ENCODE results near the gene TMPRSS4. TPM values are rescaled to one million over a fixed set of nuclear protein-coding genes. Genes with fewer than 3 reads are reported as not detected.

The TMPRSS4 gene
- polyA plus RNA-seq, 1 donor: 30.2 TPM

GRCh38 chr11:118074091-118074685, 2.7 kb upstream of the TMPRSS4 start:
- no peak for DNase-seq

DNA sequence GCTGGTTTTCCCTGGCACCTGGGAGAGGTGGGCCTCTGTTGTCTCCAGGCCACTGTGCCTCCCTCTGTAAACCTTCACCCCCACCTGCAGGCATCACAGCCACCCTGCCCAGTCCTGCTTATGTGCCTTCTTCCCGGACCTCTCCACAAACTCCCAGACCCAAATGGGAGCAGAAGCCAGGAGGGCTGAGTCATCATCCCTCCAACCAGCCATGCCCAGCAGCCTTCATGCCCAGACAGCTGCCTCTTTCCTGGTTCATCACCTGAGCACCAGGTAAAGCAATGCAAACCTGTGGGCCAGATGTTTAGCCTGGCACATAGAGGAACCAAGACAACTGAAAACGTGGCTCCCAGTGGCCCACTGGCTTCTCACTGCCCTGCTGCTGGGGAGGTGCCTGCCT, 2.1 kb upstream of the TMPRSS4 start:
- DNase-seq: no peak

- peak; percentile 75 for DNase-seq
These were observed 2.1 kb downstream of the TMPRSS4 start for GRCh38 chr11:118078911-118079411.

DNA sequence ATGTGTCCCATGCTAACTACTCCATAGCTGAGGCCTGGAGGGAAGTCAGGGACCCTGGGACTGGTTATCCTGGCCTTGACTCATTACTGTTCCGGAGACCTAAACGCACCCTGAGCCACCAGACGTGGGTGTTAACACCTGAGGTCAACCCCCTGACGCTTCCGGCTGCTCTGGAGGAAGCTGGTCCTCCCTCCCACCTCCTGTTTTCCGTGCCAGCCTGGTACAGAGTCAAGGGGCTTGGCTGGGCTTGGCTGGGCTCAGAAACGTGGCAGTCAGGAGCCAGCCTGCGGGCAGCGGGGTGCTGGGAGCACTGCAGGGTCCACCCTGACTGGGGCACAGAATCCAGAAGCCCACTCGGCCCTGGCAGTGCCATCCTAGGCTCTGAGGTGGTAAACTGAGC, 2.6 kb downstream of the TMPRSS4 start:
- DNase-seq: no peak

GRCh38 chr11:118080296-118080695, 3.4 kb downstream of the TMPRSS4 start:
- no peak for DNase-seq

DNA sequence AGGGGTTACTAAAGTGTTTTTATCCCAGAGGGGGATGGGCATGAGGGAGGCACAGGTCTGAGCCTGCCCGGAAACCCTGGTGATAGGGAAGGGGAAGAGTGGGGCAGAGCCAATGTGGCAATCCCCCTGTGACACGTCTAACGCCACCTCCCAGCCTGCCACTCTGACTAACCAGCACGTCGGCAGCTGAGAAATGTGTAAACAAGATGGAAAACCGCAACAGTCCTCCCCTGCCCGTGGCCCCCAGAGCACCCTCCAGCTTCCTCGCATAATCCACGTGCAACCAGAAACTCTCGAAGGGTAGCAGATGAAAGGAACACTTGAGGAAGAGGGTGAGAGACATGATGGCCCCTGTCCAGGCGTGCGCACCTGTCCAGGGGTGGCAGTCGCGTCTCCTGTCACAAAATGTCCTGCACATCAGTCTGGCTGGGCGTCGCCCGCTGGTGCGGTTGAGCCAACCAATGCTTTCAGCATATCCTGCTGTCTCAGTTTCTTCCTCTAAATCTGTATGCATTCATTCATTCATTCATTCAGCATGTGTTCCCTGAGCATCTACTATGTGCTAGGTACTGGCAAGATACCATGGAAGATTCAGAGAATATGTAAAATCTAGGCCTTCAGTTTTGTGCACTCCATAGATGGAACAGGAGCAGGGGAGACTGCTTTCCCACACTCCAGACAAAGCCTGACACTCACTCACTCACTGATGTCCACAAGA, 4.5 kb downstream of the TMPRSS4 start:
- DNase-seq: no peak

DNA sequence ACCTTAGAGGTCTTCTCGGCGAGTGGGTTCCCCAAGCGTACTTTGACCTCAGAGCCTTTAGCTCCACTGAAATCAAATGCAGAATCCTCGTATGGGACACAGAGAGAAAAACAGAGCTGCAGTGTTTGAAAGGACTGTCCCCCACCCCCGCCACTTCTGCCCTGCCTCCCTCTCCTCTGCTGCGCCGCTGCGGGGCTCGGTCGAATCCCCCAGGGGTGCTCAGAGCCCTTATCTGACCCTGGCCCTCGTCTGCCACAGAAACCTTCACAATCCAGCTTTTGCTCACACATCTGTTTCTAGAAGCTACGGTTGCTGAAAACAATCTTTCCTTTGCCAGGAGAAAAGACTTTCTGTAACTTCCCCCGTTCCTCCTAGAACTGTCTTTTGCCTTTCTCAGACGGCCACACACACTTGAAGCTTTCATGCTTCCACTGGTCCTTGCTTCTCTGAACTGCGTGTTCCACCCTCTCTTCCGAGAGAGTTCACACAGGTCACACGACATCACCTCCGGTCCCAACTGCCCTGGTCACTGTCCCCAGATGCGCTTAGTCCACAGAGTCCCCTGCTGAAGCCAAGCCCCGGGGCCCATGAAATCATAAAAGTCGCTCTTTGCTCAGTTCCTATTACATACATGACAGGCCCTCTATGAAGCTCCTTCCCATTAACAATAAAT, 6.1 kb downstream of the TMPRSS4 start:
- no peak for DNase-seq

GRCh38 chr11:118084247-118084646, 7.4 kb downstream of the TMPRSS4 start:
- no peak for DNase-seq

- DNase-seq: no peak
These were observed 7.8 kb downstream of the TMPRSS4 start for GRCh38 chr11:118084656-118085055.

DNA sequence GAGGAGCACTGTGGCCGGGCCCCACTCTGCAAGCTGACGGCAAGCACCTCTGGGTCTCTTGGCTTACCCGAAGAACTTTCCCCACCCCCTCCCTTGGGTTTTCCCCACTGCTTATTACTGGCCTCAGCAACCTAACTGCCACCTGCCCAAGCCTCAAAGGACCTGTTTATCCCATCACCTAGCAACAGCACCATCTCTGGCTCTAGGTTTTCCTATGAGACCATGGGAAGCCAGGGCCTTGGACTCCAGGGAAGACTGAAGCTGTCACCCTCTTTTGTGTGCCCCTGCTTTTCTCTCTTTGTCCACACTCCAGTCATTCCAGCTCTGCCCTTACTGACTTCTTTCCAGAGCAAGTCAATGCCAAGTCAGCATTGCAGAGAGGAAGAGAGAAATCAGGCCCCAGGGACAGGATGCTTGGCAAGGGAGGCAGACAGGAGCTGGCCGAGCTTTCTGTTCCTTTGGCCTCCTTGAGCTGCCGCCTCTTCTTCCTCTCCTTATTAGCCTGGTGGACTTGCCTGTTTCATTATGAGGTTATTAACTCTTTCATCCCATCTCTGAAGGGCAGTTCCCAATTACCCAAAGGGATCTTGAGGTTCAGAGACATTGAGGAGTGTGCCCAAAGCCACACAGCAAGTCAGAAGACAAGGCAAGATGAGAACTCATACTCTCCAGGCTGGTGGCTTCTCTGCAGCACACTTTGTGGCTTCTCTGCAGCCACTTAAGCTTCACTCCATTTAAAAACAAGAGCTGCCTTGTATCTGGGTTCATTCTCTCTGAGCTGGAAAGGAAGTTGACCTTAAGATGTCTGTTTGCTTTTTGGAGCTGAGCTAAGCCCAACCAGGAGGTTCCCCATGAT, 10.3 kb downstream of the TMPRSS4 start, which contains the start of gene SMIM35:
Gene SMIM35 (minus strand): TSS at position 51 of the 856 bp plus-strand sequence. CDS start 206 bp downstream, outside the sequence.
- no peak for DNase-seq

DNA sequence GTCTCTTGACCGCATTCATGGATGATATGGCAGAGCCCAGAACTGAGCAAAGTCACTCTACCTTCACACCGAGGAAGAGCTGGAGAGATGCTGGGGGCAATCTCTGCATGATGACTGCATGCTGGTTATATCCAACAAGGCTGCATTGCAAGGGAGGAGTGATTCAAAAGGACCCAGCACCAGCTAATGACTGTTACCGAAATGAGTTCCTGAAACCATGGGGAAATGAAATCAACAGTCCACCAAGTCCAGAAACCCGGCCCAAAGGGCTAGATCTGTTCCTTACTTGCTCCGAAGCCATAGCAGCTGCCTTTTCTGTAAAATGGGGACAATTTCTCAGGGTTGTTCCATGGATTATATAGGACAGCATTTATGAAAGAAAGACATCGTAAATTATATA, 11.1 kb downstream of the TMPRSS4 start:
- DNase-seq: no peak

DNA sequence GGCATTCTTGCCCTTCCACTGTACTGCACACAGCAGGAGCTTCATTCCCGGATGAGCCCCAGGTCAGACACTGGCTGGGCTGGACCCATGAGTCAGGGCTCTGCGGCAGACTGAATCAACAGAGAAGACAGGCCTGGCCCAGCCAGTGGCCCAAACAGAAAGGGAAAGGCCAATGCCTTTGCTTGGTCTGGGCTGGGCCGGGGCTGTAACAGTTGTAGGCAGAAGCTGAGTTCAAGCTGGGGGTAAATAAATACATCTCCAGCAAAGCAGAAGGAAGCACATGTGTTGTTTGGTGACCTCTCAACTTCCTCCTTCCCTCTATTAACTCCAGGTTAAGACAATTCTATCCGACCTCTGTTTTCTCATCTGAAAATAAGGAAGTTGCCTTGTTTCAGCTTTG, 11.7 kb downstream of the TMPRSS4 start:
- no peak for DNase-seq

GRCh38 chr11:118090545-118091162, 13.8 kb downstream of the TMPRSS4 start:
- DNase-seq: no peak

DNA sequence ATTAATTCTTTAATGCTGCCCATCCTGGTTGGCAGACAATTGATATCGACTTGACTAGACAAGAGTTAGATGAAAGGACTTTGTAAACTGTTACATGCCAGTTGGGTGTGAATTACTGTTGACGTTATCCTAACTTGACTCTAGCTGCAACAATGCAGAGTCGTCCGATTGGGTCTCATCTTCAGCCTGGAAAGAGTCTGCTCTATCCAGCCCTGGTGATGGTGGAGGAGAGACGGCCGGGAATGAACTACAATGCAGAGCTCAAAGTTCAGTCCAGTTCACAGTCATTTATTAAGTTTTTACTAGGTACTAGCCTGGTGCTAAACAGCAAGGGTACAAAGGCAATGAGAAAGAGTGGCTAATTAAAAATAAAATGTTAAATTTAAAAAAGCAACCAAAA, 14.8 kb downstream of the TMPRSS4 start:
- DNase-seq: no peak

- no peak for DNase-seq
These were observed 16.2 kb downstream of the TMPRSS4 start for GRCh38 chr11:118092907-118093571.

DNA sequence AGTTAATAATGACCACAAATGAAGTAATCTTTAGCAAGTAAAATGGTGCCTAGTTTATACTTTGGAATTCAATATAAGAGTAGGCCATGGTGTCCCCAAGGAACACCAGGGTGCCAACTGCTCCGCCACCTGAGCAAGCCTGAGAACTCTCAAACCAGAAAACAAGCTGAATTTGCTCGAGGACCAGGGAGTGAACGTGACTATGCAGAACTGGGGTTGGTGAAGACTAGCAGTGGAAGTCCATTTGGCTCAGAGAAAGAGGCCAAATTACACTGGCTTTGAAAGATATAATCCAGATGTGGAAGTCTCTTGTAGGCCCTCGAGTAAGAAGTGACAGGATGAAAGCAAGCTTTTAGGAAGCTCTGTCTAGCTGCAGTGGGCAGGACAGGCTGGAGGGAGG, 18.6 kb downstream of the TMPRSS4 start:
- no peak for DNase-seq

- no peak for DNase-seq
These were observed 19.1 kb downstream of the TMPRSS4 start for GRCh38 chr11:118095967-118096367.

DNA sequence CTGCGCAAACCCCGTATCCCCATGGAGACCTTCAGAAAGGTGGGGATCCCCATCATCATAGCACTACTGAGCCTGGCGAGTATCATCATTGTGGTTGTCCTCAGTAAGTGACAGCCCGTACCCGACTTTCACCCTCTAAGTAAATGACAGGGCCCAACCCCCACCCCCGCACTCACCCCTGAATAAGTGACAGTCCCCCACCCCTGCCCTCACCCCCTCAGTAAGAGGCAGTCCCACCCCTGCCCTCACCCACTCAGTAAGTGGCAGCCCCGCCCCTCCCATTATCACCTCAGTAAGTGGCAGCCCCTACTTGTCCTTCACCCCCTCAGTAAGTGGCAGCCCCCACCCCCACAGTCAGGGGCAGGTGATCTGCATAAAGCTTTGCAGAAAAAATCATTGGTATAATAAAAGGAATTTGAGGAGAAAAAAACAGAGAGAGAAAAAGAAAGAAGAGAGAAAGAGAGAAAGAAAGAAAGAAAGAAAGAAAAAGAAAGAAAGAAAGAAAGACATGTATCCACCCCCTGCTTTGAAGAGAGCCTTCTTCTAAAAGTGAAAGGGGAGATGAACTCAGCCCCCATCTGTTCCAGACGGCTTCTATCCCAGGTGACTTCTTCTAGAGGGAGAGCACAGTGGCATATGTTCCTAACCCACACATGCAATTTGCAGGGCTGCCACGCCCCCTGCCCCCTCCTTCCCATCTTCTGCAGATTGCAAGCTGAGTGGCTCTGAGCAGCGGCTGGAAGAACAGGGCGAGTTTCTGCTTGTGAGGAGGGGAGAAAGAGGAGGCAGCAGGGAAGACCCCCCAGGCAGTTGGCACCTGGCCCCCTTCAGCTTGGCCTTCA, 22.3 kb downstream of the TMPRSS4 start:
- no peak for DNase-seq

DNA sequence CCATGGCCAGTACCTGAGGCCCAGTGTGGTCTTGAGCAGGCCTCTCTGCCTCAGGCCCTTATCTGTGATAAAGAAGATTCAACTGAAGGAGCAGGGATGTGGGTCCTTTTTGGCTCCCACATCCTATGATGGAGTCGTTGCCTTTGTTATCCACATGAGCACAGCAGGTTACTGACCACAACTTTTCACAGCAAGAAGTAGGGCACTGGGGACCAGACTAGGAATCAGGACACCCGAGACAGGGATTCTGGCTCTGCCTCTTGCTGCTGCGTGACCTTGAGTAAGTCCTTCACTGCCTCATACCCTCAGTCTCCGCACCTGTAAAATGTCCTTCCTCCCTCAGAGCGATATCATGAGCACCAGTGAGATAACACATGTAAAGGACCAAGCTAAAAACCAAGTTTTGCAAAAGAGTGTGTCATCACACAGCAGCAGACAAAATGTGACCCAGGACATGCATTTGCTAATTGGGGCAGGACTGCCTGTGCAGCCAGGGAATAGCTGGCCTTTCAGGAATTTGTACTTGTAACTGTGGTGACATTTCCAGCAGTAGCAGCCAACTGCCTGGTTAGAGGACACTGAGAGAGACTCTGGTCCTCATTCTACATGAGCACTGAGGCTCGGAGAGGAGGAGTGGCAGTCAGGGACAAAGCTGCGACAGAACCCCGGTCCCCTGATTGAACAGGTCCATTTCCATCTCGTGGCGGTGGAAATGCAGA, 23.1 kb downstream of the TMPRSS4 start:
- no peak for DNase-seq
